HepG2 (cell line): ENCODE data around the gene POPDC2. TPM values are rescaled to one million over a fixed set of nuclear protein-coding genes. Genes with fewer than 3 reads are reported as not detected.

Source experiments
- ATAC-seq: fragments of 200-7000 bp; cut with Tn5 transposase; 3 replicates; pipeline ENCODE4 v1.9.1; 2020; ENCODE audit warnings: mild to moderate bottlenecking, moderate library complexity
- BruUV-seq: library from RNA; stranded (reverse); fragments of 400-500 nt; replicated peaks from 2 replicates; lab custom pipeline; 2021; lab: Mats Ljungman, UMichigan
- CTCF ChIA-PET: fragments of 300-600 bp; formaldehyde crosslinking; extraction: SDS; loops from one replicate; lab custom pipeline; 2021; ENCODE audit warnings: low total read pairs, inconsistent platforms, low intra/inter-chr PET ratio; lab: Yijun Ruan, JAX
- POLR2A ChIA-PET: fragments of 350-600 bp; sonication (Branson Sonifier 250); formaldehyde crosslinking; loops from one replicate; lab custom pipeline; 2020; ENCODE audit warnings: antibody characterized with exemption, inconsistent platforms; lab: Yijun Ruan, JAX
- DNase-seq: peaks from one replicate; pipeline ENCODE4 v3.0.0-alpha.2; 2015; ENCODE audit warnings: low spot score
- FAIRE-seq: peaks from 3 replicates; lab custom pipeline; 2011; peaks lifted over from hg19 to GRCh38; lab: Jason Lieb, UNC
- H2AFZ ChIP-seq: one replicate; pipeline ENCODE4 v1.6.1; 2011; ENCODE audit warnings: low read length, inconsistent platforms
- H3K27ac ChIP-seq: fragments of 300-600 bp; 3 replicates; pipeline ENCODE4 v1.8.0; 2011; ENCODE audit warnings: mixed run types, mild to moderate bottlenecking, mixed read lengths, low read length, inconsistent platforms; ENCODE audit not compliant: insufficient read depth; ENCODE audit errors: extremely low read length
- H3K27me3 ChIP-seq, 2 experiments: fragments of 200-600 bp in 1 of 2; 2 replicates in 1 of 2; 3 replicates in 1 of 2; pipeline versions ENCODE4 v1.6.0 to v1.8.0; 2011; ENCODE audit warnings: low read length in 2 of 2, mild to moderate bottlenecking in 2 of 2, moderate library complexity in 2 of 2, inconsistent platforms in 1 of 2; ENCODE audit not compliant: insufficient read depth in 2 of 2, control insufficient read depth in 1 of 2
- H3K36me3 ChIP-seq, 2 experiments: fragments of 200-600 bp in 1 of 2; replicated peaks in 1 of 2; 2 replicates in 1 of 2; 3 replicates in 1 of 2; pipeline versions ENCODE4 v1.5.1 to v1.8.0; 2011; ENCODE audit warnings: low read length in 2 of 2, inconsistent platforms in 1 of 2; ENCODE audit not compliant: insufficient read depth in 2 of 2, control insufficient read depth in 1 of 2
- H3K4me1 ChIP-seq: 2 replicates; pipeline ENCODE4 v1.5.1; 2012; ENCODE audit warnings: low read length, inconsistent platforms; ENCODE audit not compliant: insufficient read depth
- H3K4me2 ChIP-seq: 2 replicates; pipeline ENCODE4 v1.6.0; 2011; ENCODE audit warnings: low read depth, low read length, inconsistent platforms
- H3K4me3 ChIP-seq, 3 experiments: fragments of 200-600 bp in 1 of 3; sonication (generic), shearing (Covaris generic) in 1 of 3; replicated peaks in 1 of 3; 2 replicates each; pipeline ENCODE4 v1.5.1; 2011 to 2016; ENCODE audit warnings: low read length in 3 of 3, inconsistent platforms in 2 of 3, low read depth in 2 of 3, mild to moderate bottlenecking in 2 of 3, control low read depth in 1 of 3, mixed read lengths in 1 of 3; ENCODE audit not compliant: insufficient read depth in 1 of 3
- H3K79me2 ChIP-seq: one replicate; pipeline ENCODE4 v1.6.1; 2011; ENCODE audit warnings: low read length, inconsistent platforms; ENCODE audit not compliant: insufficient read depth
- H3K9ac ChIP-seq: 2 replicates; pipeline ENCODE4 v1.6.0; 2011; ENCODE audit warnings: mild to moderate bottlenecking, low read depth, low read length, inconsistent platforms; ENCODE audit not compliant: insufficient read depth
- H3K9me3 ChIP-seq: 2 replicates; pipeline ENCODE4 v1.5.1; 2012; ENCODE audit warnings: mild to moderate bottlenecking, low read length
- H4K20me1 ChIP-seq: 2 replicates; pipeline ENCODE4 v1.6.0; 2011; ENCODE audit warnings: inconsistent platforms, mild to moderate bottlenecking, low read length, moderate library complexity; ENCODE audit not compliant: insufficient read depth
- AHR ChIP-seq: IDR thresholded peaks from 2 replicates; pipeline ENCODE4 v1.6.1; 2018; ENCODE audit warnings: missing genetic modification reagents, missing compliant biosample characterization
- CBX2 ChIP-seq, 2 experiments: fragments of 200-600 bp in 1 of 2; sonication (generic); formaldehyde crosslinking in 1 of 2; IDR thresholded peaks; 2 replicates each; pipeline versions ENCODE4 v1.7.0 to v1.8.1; 2018 to 2022; ENCODE audit warnings: low read depth in 2 of 2, low read length in 1 of 2, mild to moderate bottlenecking in 1 of 2, missing genetic modification reagents in 1 of 2
- CCDC6 ChIP-seq: sonication (generic); formaldehyde crosslinking; IDR thresholded peaks from 2 replicates; pipeline ENCODE4 v1.8.1; 2022; ENCODE audit warnings: mild to moderate bottlenecking, missing genetic modification reagents, moderate library complexity
- ONECUT2 ChIP-seq: sonication (generic); formaldehyde crosslinking; IDR thresholded peaks from 2 replicates; pipeline ENCODE4 v1.4.0; 2020; ENCODE audit warnings: missing genetic modification reagents
- POGZ ChIP-seq: sonication (generic); formaldehyde crosslinking; IDR thresholded peaks from 2 replicates; pipeline ENCODE4 v1.4.0; 2020; ENCODE audit warnings: mild to moderate bottlenecking, missing genetic modification reagents
- RNF2 ChIP-seq: fragments of 450-650 bp; conservative IDR thresholded peaks from 2 replicates; pipeline ENCODE4 v1.6.1; 2016; ENCODE audit warnings: low read depth
- TBX2 ChIP-seq: sonication (generic); formaldehyde crosslinking; IDR thresholded peaks from 2 replicates; pipeline ENCODE4 v1.5.0; 2020; ENCODE audit warnings: missing genetic modification reagents, mild to moderate bottlenecking, borderline replicate concordance
- TCF12 ChIP-seq, 2 experiments: fragments of 450-650 bp in 1 of 2; sonication (generic) in 1 of 2; formaldehyde crosslinking in 1 of 2; IDR thresholded peaks; 2 replicates each; pipeline versions ENCODE4 v1.6.1 to v1.8.0; 2017 to 2022; ENCODE audit warnings: antibody characterized with exemption in 1 of 2, mild to moderate bottlenecking in 1 of 2, missing genetic modification reagents in 1 of 2, moderate library complexity in 1 of 2
- ZFP36L1 ChIP-seq: sonication (generic); formaldehyde crosslinking; IDR thresholded peaks from 2 replicates; pipeline ENCODE4 v1.8.0; 2022; ENCODE audit warnings: mild to moderate bottlenecking, missing genetic modification reagents, moderate library complexity
- ZFY ChIP-seq: sonication (generic); formaldehyde crosslinking; IDR thresholded peaks from 2 replicates; pipeline ENCODE4 v1.4.0; 2020; ENCODE audit warnings: missing genetic modification reagents
- WGBS: methylation state at CpG from one replicate; pipeline ENCODE4 v1.1.6; 2017; ENCODE audit warnings: low lambda C conversion rate; 5-methylcytosine and 5-hydroxymethylcytosine counted together
- in situ Hi-C: cut with HindIII; loops from 2 replicates; pipeline ENCODE4 v1.10.0; 2017; ENCODE audit warnings: low pct_unique_long_range_greater_than_20kb; ENCODE audit not compliant: extremely low pct_ligation_motif_present
- intact Hi-C: fragments of 100-400 bp; cut with micrococcal nuclease; formaldehyde crosslinking; loops from one replicate; pipeline ENCODE4 v1.10.0; 2022; ENCODE audit not compliant: unreplicated experiment
- polyA plus RNA-seq, 8 experiments: library from polyadenylated mRNA; depleted of rRNA in 3 of 8; stranded (reverse) in 7 of 8; unstranded in 1 of 8; fragments of >200 nt; fragmentation: Illumina TruSeq in 4 of 8; extraction: Trizol in 4 of 8; gene quantifications; 2 replicates each; pipeline versions ENCODE4 v1.2.1 to v1.2.3, GENCODE V29; 2011 to 2016; ENCODE audit warnings: low read depth in 4 of 8, missing spikeins in 1 of 8, mixed read lengths in 1 of 8; ENCODE audit not compliant: insufficient read depth in 1 of 8
- total RNA-seq, 5 experiments: library from RNA; depleted of rRNA; stranded (reverse); fragments of >200 nt; fragmentation: Illumina TruSeq; extraction: Trizol; gene quantifications; 2 replicates each; pipeline ENCODE4 v1.2.3, GENCODE V29; 2016; ENCODE audit warnings: low read depth in 1 of 5

POPDC2 gene
- total and polyA plus RNA-seq, 2 of the 13 experiments (the other 11 are each of a cell fraction or from before 2014, with no cell fraction given) = 0.18 to 0.58 TPM

- TF ChIP-seq AHR (CRISPR knock-in tag) = no peak
- TF ChIP-seq TCF12 (IDR thresholded peaks at IDR 0.05) = no peak
- no peak for TF ChIP-seq TCF12 (CRISPR knock-in tag; IDR thresholded peaks at IDR 0.05)
- TF ChIP-seq CCDC6 (CRISPR knock-in tag) = no peak
- no peak for TF ChIP-seq TBX2
- TF ChIP-seq ONECUT2 (CRISPR knock-in tag) = no peak
- no peak for TF ChIP-seq RNF2
Observed at GRCh38 chr3:119647843-119648575, 12.4 kb downstream of the POPDC2 start (continued).

GRCh38 chr3:119647171-119647570 is 13.2 kb downstream of the POPDC2 start:
- Histone ChIP-seq H3K27me3 (no peaks in the 10 kb centered on the region), H3K27ac (no peak overlapping the region), H3K4me1 (peaks cover 19% of the 10 kb centered on the region), H3K4me2 (no peak overlapping the region), H3K79me2 (no peaks in the 10 kb centered on the region), H4K20me1 (no peaks in the 10 kb centered on the region), H2AFZ (no peak overlapping the region), H3K9ac (no peak overlapping the region), H3K9me3 (no peaks in the 10 kb centered on the region), H3K36me3 (no peaks in the 10 kb centered on the region), H3K4me3 (no peak overlapping the region)
- BruUV-seq = no TSS peak
- ChIA-PET CTCF (no interaction called here), POLR2A (no interaction called here)
- intact Hi-C loops = no loop called here
- DNase-seq (no peak), ATAC-seq (no peak), FAIRE-seq (no peak)
- in situ Hi-C loops = no loop called here
- WGBS = 92% methylated on average over 1 of the region's 2 CpGs
- TF ChIP-seq POGZ (CRISPR knock-in tag) (no peak), ZFY (CRISPR knock-in tag) (no peak), CCDC6 (CRISPR knock-in tag) (no peak), CBX2 (IDR thresholded peaks at IDR 0.05; ENCODE audit: low read depth, low read length) (no peak), CBX2 (CRISPR knock-in tag; IDR thresholded peaks at IDR 0.05; ENCODE audit: low read depth) (no peak), ZFP36L1 (CRISPR knock-in tag) (no peak)
